ENCODE measurements around the gene PNPO.

PNPO gene

DNA sequence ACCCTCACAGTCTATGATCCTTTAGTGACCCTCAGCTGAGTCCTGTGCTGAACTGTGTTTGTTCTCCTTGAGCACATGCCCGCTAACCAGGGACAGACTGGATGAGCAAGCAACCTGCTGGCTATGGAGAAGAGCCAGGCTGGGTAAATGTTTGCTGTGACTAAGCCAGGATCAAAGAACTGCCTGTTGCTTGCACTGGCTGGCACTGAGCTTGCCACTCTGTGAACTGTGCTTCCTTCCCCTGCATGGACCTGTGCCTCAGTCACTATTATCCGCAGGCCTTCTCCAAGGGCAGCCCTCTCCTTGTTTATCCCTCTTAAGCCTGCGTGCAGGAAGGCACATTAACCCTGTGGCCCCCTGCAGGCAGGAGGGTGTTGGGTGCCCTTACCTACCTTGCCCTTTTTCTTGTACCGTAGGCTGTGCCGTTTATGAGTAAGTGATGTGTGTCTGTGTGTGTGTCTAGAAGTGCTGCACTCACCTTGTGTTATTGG, 7.4 kb downstream of the PNPO start:
- Histone ChIP-seq H3K36me3 (ENCODE audit: control insufficient read depth in 2 of 2, insufficient read depth in 2 of 2, low read length in 2 of 2) (peaks cover 28 to 34% of the 10 kb centered on the region in 2 donors), H3K4me1 (ENCODE audit: control insufficient read depth in 2 of 2, insufficient read depth in 2 of 2, low read length in 2 of 2) (peaks cover 63 to 68% of the 10 kb centered on the region in 2 donors), H3K9ac (ENCODE audit: low read depth in 1 of 2, low read length in 2 of 2) (peak overlapping the region; percentile 35 to 63), H3K9me3 (ENCODE audit: control insufficient read depth in 2 of 2, low read length in 2 of 2) (no peaks in the 10 kb centered on the region), H3K4me3 (ENCODE audit: low read length in 2 of 2) (no peak overlapping the region), H3K27ac (ENCODE audit: low read depth in 2 of 2, low read length in 2 of 2) (peak overlapping the region; percentile 57 to 79), H3K27me3 (ENCODE audit: control insufficient read depth in 2 of 2, insufficient read depth in 2 of 2, low read length in 2 of 2) (no peaks in the 10 kb centered on the region)

DNA sequence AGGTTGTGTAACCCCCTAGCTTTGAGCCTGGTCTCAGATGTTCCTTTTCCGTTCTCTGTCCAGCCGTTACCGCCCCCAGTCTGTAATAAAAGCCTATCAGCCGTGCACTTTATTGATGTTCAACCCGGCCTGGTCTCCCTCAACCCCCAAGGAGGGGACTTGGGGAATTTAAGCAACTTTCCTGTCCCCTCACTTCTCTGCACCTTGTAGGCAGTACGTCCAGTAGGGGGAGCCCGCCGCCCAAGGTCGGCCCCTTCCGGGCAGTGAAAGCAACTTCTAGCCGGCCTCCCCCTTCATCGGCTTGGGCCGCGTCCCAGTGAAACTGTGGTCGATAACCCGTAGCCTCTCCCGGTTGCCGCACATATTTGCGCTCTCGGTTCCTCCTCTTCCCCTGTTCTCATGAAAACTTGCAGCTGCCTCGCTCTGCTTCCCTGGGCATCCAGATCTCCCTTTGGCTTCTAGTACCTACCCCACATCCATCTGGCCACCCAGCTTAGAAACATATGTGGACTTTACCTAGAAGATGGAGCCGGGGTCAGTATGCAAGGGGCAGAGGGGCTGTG, 7.9 kb downstream of the PNPO start:
- H3K9me3 ChIP-seq (ENCODE audit: control insufficient read depth in 2 of 2, low read length in 2 of 2), result no peaks in the 10 kb centered on the region
- no peaks in the 10 kb centered on the region for H3K27me3 ChIP-seq (ENCODE audit: control insufficient read depth in 2 of 2, insufficient read depth in 2 of 2, low read length in 2 of 2)
- H3K4me3 ChIP-seq (ENCODE audit: low read length in 2 of 2), result peak overlapping the region; percentile 58 to 59
- H3K27ac ChIP-seq (ENCODE audit: low read depth in 2 of 2, low read length in 2 of 2), result peak overlapping the region; percentile 79 to 83
- H3K4me1 ChIP-seq (ENCODE audit: control insufficient read depth in 2 of 2, insufficient read depth in 2 of 2, low read length in 2 of 2), result peaks cover 63 to 68% of the 10 kb centered on the region in 2 donors
- H3K9ac ChIP-seq (ENCODE audit: low read depth in 1 of 2, low read length in 2 of 2), result peak overlapping the region; percentile 54 to 63
- peaks cover 31 to 37% of the 10 kb centered on the region in 2 donors for H3K36me3 ChIP-seq (ENCODE audit: control insufficient read depth in 2 of 2, insufficient read depth in 2 of 2, low read length in 2 of 2)

DNA sequence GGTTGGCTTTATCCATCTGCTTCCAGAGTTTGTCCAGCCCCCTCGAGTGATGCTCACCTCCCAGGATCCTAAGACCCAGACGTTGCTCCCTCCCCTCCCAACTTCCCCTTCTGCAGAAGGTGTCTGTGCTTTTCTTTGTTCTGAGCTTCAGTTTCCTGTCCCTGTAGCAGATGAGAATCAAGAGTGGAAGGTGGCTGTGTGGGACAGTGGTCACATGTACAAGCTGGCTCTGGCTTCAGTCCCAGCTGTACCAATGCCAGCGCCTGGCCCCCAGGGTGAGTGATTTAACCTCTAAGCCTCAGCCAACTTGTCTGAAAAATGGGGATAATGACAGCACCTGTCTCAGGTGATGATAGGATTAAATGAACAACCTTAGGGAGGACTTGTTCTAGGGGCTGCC, 8.6 kb downstream of the PNPO start:
- Histone ChIP-seq H3K9me3 (ENCODE audit: control insufficient read depth in 2 of 2, low read length in 2 of 2) (no peaks in the 10 kb centered on the region), H3K27me3 (ENCODE audit: control insufficient read depth in 2 of 2, insufficient read depth in 2 of 2, low read length in 2 of 2) (no peaks in the 10 kb centered on the region), H3K27ac (ENCODE audit: low read depth in 2 of 2, low read length in 2 of 2) (peak overlapping the region; percentile 79 to 83), H3K4me1 (ENCODE audit: control insufficient read depth in 2 of 2, insufficient read depth in 2 of 2, low read length in 2 of 2) (peaks cover 58 to 64% of the 10 kb centered on the region in 2 donors), H3K4me3 (ENCODE audit: low read length in 2 of 2) (peak overlapping the region; percentile 58 to 59), H3K36me3 (ENCODE audit: control insufficient read depth in 2 of 2, insufficient read depth in 2 of 2, low read length in 2 of 2) (peaks cover 35 to 41% of the 10 kb centered on the region in 2 donors), H3K9ac (ENCODE audit: low read depth in 1 of 2, low read length in 2 of 2) (peak overlapping the region; percentile 54 to 63)

DNA sequence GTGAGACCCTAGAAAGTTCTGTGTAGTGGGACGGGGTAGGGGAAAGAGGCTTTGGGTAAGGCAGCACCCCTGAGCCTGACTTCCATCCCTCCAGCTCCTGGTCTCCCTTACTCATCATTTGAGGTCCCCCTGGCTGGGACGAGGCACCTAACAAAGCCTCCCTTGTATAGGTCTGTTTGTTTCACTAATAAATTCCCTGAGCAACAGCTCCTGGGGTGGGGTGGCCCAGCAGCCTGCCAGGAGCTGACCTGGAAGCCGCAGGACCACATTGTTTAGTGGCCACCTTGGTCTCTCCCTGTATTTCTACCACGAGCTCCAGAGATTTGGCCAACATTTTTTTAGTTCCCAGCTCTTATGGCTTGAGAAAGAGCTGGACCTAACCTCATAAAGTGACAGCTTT, 9.1 kb downstream of the PNPO start:
- peak overlapping the region; percentile 41 to 63 for H3K9ac ChIP-seq (ENCODE audit: low read depth in 1 of 2, low read length in 2 of 2)
- no peaks in the 10 kb centered on the region for H3K9me3 ChIP-seq (ENCODE audit: control insufficient read depth in 2 of 2, low read length in 2 of 2)
- H3K27me3 ChIP-seq (ENCODE audit: control insufficient read depth in 2 of 2, insufficient read depth in 2 of 2, low read length in 2 of 2), result no peaks in the 10 kb centered on the region
- peaks cover 59 to 61% of the 10 kb centered on the region in 2 donors for H3K4me1 ChIP-seq (ENCODE audit: control insufficient read depth in 2 of 2, insufficient read depth in 2 of 2, low read length in 2 of 2)
- no peak overlapping the region for H3K4me3 ChIP-seq (ENCODE audit: low read length in 2 of 2)
- H3K27ac ChIP-seq (ENCODE audit: low read depth in 2 of 2, low read length in 2 of 2), result peak overlapping the region; percentile 79 to 83
- H3K36me3 ChIP-seq (ENCODE audit: control insufficient read depth in 2 of 2, insufficient read depth in 2 of 2, low read length in 2 of 2), result peaks cover 35 to 41% of the 10 kb centered on the region in 2 donors

DNA sequence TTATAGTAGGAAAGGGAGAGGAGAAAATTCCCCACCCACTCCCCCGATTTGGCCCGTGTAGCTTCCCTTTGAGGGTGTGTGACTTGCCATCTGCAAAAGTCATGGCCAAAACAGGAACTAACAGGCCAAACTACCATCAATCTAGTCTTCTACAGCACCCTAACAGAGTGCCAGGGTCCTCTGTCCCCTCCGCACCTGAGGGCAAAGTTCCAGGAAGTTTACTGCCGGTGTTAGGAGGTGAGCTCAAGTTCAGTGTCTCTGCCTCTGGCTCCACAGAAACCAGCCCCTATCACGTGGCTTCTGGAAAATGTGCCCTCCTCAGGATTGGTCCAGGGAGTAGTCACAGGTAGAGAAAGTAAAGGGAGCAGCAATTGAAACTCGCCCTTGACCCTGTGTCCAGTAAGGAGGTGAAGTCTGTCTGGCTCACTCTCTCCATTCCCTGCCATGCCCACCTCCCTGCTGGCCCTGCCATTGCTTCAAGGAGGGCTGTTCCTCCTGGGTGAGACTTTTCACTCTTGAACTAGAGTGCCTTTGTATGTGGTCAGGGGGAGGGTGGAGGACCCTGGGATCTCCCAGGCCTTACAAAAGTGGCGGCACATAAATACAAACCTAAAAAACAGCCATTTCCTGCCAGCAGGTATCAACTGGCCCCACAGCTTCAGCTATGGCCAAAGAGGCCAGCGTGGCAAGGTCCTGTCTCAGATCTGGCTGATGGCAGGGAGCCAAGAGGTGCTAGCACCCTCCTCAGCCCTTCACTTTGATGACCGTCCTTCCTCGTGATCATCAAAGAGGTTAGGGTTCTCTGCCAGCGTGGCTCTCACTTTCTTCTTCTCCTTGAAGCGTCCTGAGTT, 11.0 kb downstream of the PNPO start:
- Histone ChIP-seq H3K36me3 (ENCODE audit: control insufficient read depth in 2 of 2, insufficient read depth in 2 of 2, low read length in 2 of 2) (peaks cover 37 to 39% of the 10 kb centered on the region in 2 donors), H3K9me3 (ENCODE audit: control insufficient read depth in 2 of 2, low read length in 2 of 2) (no peaks in the 10 kb centered on the region), H3K9ac (ENCODE audit: low read depth in 1 of 2, low read length in 2 of 2) (peak overlapping the region; percentile 56 to 99), H3K27me3 (ENCODE audit: control insufficient read depth in 2 of 2, insufficient read depth in 2 of 2, low read length in 2 of 2) (no peaks in the 10 kb centered on the region), H3K4me1 (ENCODE audit: control insufficient read depth in 2 of 2, insufficient read depth in 2 of 2, low read length in 2 of 2) (peaks cover 46 to 49% of the 10 kb centered on the region in 2 donors), H3K4me3 (ENCODE audit: low read length in 2 of 2) (peak overlapping the region; percentile 41 to 56), H3K27ac (ENCODE audit: low read depth in 2 of 2, low read length in 2 of 2) (peak overlapping the region; percentile 96 to 99)

DNA sequence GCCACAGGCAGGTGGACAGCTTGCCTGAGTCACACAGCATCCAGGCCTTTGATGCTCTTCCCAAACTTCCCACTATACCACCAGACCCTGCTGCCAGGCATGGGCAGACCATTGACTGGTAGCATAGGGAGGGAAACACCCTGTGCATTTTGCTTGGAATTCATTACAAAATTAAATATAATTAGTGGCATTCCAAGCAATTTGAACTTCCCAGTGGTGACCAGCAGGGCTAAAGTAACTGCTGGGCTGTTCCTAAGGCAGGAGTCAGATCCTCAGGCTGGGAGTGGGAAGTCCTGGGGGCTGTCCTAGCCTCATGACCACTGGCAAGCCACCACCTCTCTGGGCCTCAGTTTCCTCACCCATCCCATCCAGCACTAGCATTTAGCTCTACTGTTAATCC, 12.5 kb downstream of the PNPO start:
- peak overlapping the region; percentile 71 to 99 for H3K9ac ChIP-seq (ENCODE audit: low read depth in 1 of 2, low read length in 2 of 2)
- no peaks in the 10 kb centered on the region for H3K9me3 ChIP-seq (ENCODE audit: control insufficient read depth in 2 of 2, low read length in 2 of 2)
- peaks cover 46 to 50% of the 10 kb centered on the region in 2 donors for H3K4me1 ChIP-seq (ENCODE audit: control insufficient read depth in 2 of 2, insufficient read depth in 2 of 2, low read length in 2 of 2)
- H3K27ac ChIP-seq (ENCODE audit: low read depth in 2 of 2, low read length in 2 of 2), result peak overlapping the region; percentile 96 to 99
- H3K4me3 ChIP-seq (ENCODE audit: low read length in 2 of 2), result peak overlapping the region; percentile 65 to 94
- H3K27me3 ChIP-seq (ENCODE audit: control insufficient read depth in 2 of 2, insufficient read depth in 2 of 2, low read length in 2 of 2), result no peaks in the 10 kb centered on the region
- peaks cover 30 to 33% of the 10 kb centered on the region in 2 donors for H3K36me3 ChIP-seq (ENCODE audit: control insufficient read depth in 2 of 2, insufficient read depth in 2 of 2, low read length in 2 of 2)

DNA sequence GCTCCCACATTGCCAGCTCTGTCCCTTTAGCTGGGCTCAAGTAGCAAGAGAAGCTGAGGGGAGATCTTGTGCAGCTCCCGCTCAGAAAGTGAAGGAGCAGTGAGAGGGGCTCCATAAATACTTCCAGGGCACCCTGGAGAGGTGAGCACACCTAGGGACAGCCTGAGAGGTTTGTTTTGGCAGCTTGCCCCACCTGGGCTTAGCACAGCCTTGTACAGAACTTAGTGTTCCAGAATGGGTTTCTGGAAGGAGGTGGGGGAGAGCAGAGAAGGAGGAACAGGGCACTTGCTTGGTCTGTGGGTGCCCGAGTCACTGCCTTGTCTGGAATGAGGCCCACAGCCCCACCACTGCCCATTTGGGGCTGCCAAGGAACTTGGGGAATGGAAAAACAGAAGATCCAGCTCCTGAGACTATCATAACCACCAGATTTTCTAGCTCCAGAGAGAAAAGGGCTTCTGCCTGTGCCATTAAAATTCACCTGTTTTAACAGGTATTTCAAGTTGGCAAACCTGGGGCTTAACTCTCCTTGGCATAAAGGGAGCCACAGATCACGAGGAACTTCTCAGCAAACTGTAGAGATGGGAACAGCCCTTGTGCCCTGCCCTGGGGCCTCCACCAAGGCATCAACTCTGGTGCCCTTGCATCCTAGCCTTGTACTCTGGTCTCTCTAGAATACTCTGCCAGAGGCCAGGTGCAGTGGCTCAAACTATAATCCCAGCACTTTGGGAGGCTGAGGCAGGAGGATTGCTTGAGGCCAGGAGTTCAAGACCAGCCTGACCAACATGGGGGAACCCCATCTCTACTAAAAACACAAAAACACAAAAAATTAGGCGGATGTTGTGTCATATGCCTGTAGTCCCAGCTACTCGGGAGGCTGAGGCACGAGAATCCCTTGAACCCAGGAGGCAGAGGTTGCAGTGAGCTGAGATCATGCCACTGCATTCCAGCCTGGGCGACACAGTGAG, 14.4 kb downstream of the PNPO start:
- peak overlapping the region; percentile 96 to 99 for H3K27ac ChIP-seq (ENCODE audit: low read depth in 2 of 2, low read length in 2 of 2)
- peak overlapping the region; percentile 94 to 97 for H3K4me3 ChIP-seq (ENCODE audit: low read length in 2 of 2)
- peaks cover 38 to 48% of the 10 kb centered on the region in 2 donors for H3K4me1 ChIP-seq (ENCODE audit: control insufficient read depth in 2 of 2, insufficient read depth in 2 of 2, low read length in 2 of 2)
- H3K9me3 ChIP-seq (ENCODE audit: control insufficient read depth in 2 of 2, low read length in 2 of 2), result no peaks in the 10 kb centered on the region
- H3K36me3 ChIP-seq (ENCODE audit: control insufficient read depth in 2 of 2, insufficient read depth in 2 of 2, low read length in 2 of 2), result peaks cover 18 to 26% of the 10 kb centered on the region in 2 donors
- no peaks in the 10 kb centered on the region for H3K27me3 ChIP-seq (ENCODE audit: control insufficient read depth in 2 of 2, insufficient read depth in 2 of 2, low read length in 2 of 2)
- peak overlapping the region; percentile 95 to 99 for H3K9ac ChIP-seq (ENCODE audit: low read depth in 1 of 2, low read length in 2 of 2)

DNA sequence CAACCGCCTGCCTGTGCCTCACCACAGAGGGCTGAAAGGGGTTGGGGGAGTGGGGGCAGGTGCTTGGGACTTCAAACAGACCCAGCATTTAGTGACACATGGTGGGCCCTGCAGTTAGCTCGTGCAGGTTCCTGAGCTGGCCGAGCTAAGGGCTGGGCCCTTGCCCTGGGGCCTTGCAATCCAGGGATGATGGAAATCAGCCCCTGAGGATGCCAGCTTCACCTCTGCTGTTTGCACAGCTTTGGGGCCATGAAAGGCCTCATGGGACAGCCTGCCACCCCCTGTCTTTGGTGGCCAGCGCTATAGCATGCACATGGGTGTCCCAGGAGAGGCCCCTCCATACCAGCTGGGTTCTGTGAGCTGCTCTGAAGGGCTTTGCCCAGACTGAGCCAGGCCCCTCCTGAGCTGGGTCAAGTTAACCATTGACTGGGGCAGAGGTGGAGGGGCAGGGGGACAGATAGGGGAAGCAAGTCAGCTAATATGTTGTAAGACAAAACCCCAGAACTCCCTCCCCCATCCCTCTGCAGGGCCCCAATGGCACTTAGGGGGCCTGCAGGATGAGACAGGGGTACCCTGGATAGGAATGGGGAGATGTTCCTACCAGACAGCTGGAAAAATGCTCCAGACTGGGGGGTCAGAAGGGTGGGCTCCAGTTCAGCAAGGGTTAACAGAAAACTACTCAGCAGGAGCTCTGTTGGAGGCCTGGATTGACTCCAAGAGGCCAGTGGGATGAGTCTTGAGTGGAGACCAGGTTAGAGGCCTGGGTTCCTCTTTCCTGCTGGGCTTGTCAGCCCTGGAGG, 15.6 kb downstream of the PNPO start:
- Histone ChIP-seq H3K4me3 (ENCODE audit: low read length in 2 of 2) (peak overlapping the region; percentile 94 to 97), H3K4me1 (ENCODE audit: control insufficient read depth in 2 of 2, insufficient read depth in 2 of 2, low read length in 2 of 2) (peaks cover 34 to 49% of the 10 kb centered on the region in 2 donors), H3K27me3 (ENCODE audit: control insufficient read depth in 2 of 2, insufficient read depth in 2 of 2, low read length in 2 of 2) (no peaks in the 10 kb centered on the region), H3K9me3 (ENCODE audit: control insufficient read depth in 2 of 2, low read length in 2 of 2) (no peaks in the 10 kb centered on the region), H3K36me3 (ENCODE audit: control insufficient read depth in 2 of 2, insufficient read depth in 2 of 2, low read length in 2 of 2) (peaks cover 18 to 20% of the 10 kb centered on the region in 2 donors), H3K9ac (ENCODE audit: low read depth in 1 of 2, low read length in 2 of 2) (peak overlapping the region; percentile 95 to 99), H3K27ac (ENCODE audit: low read depth in 2 of 2, low read length in 2 of 2) (peak overlapping the region; percentile 96 to 99)
